ENCODE measurements around the gene CPM. TPM values are rescaled to one million over a fixed set of nuclear protein-coding genes. Genes with fewer than 3 reads are reported as not detected.
"Not testable (repeated sequence)": the region's sequence is repeated elsewhere in the genome, so short reads cannot be mapped to it uniquely, and the experiment has no call there.

The CPM gene
- total RNA-seq, 1 donor from 2014 or later: 1.0 TPM

- Mint-ChIP-seq H3K27ac (ENCODE audit: unreplicated experiment) (no peak overlapping the region), H3K9me3 (ENCODE audit: unreplicated experiment) (no peaks in the 10 kb centered on the region), H3K4me1 (ENCODE audit: unreplicated experiment) (no peaks in the 10 kb centered on the region), H3K36me3 (ENCODE audit: unreplicated experiment) (peaks cover 26% of the 10 kb centered on the region), H3K4me3 (ENCODE audit: unreplicated experiment) (no peak overlapping the region), H3K27me3 (ENCODE audit: unreplicated experiment) (no peaks in the 10 kb centered on the region)
- TF ChIP-seq, protein P1, sequence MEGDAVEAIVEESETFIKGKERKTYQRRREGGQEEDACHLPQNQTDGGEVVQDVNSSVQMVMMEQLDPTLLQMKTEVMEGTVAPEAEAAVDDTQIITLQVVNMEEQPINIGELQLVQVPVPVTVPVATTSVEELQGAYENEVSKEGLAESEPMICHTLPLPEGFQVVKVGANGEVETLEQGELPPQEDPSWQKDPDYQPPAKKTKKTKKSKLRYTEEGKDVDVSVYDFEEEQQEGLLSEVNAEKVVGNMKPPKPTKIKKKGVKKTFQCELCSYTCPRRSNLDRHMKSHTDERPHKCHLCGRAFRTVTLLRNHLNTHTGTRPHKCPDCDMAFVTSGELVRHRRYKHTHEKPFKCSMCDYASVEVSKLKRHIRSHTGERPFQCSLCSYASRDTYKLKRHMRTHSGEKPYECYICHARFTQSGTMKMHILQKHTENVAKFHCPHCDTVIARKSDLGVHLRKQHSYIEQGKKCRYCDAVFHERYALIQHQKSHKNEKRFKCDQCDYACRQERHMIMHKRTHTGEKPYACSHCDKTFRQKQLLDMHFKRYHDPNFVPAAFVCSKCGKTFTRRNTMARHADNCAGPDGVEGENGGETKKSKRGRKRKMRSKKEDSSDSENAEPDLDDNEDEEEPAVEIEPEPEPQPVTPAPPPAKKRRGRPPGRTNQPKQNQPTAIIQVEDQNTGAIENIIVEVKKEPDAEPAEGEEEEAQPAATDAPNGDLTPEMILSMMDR (IDR thresholded peaks at IDR 0.05): no peak
- no peak for DNase-seq (ENCODE audit: extremely low spot score, unreplicated experiment)
These were observed 87.9 kb downstream of the CPM start for GRCh38 chr12:68844788-68845695.

DNA sequence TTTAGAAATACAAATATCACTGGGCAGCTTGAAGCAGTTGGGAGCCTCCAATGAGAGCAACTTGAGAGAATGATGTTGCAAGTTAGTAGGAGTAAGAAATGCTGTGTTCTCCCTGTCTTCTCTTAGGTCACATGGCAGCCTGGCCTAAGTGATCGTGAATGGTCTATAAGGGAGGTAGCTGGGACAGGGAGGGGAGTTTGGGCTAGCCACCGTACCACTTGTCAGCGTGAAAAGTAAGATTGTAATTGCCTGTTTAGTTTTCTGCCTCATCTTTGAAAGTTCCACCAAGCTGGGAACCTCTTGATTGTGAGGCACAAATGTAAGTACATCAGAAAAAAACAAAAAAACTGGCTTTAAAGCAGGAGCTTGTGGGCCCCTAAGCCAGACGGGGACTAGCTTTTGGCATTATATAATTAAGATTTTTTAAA is 88.6 kb downstream of the CPM start:
- no peaks in the 10 kb centered on the region for H3K27me3 Mint-ChIP-seq (ENCODE audit: unreplicated experiment)
- no peaks in the 10 kb centered on the region for H3K4me1 Mint-ChIP-seq (ENCODE audit: unreplicated experiment)
- DNase-seq (ENCODE audit: extremely low spot score, unreplicated experiment): no peak
- TF ChIP-seq, protein P1 (IDR thresholded peaks at IDR 0.05): no peak
- H3K4me3 Mint-ChIP-seq (ENCODE audit: unreplicated experiment): no peak overlapping the region
- H3K36me3 Mint-ChIP-seq (ENCODE audit: unreplicated experiment): peaks cover 33% of the 10 kb centered on the region
- H3K9me3 Mint-ChIP-seq (ENCODE audit: unreplicated experiment): no peaks in the 10 kb centered on the region
- no peak overlapping the region for H3K27ac Mint-ChIP-seq (ENCODE audit: unreplicated experiment)

DNA sequence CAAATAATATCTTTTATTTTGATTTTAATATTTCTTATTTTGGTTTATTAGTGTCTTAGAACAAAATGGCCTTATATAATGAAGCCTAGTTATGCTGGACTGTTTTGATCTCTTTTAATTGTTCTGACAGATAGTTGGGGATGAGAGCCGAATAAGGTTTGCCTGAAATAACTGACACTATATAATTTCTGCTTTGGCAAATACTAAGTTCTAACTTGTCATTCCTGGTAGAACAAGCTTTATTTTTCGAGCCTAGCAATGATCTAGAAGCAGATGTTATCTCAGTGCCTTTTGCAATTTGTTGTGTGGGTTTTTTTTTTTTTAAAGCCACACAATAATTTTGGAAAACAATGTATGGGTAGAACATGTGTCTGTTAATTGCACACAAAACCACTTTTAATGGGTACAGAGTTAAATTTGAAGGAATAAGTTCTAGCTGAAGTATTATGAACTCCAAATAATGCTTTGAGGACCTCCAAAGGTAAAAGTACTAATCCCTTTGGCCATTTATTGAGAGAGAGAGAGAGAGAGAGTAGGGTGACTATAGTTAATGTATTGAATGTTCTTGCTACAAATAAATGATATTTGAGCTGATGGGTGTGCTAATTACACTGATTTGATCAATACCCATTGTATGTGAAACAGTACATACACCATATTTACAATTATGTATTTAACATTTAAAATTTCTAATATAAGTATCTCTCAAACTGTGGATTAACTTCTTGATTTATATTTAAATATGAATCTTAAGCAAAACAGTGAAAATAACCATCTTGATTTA is 90.0 kb downstream of the CPM start:
- Mint-ChIP-seq H3K27me3 (ENCODE audit: unreplicated experiment) (no peaks in the 10 kb centered on the region), H3K4me3 (ENCODE audit: unreplicated experiment) (no peak overlapping the region), H3K9me3 (ENCODE audit: unreplicated experiment) (no peaks in the 10 kb centered on the region), H3K4me1 (ENCODE audit: unreplicated experiment) (no peaks in the 10 kb centered on the region), H3K27ac (ENCODE audit: unreplicated experiment) (no peak overlapping the region), H3K36me3 (ENCODE audit: unreplicated experiment) (peaks cover 43% of the 10 kb centered on the region)
- TF ChIP-seq, protein P1 (IDR thresholded peaks at IDR 0.05): no peak
- DNase-seq (ENCODE audit: extremely low spot score, unreplicated experiment): no peak

- Mint-ChIP-seq H3K4me1 (ENCODE audit: unreplicated experiment) (no peaks in the 10 kb centered on the region), H3K27me3 (ENCODE audit: unreplicated experiment) (no peaks in the 10 kb centered on the region), H3K9me3 (ENCODE audit: unreplicated experiment) (no peaks in the 10 kb centered on the region), H3K27ac (ENCODE audit: unreplicated experiment) (no peak overlapping the region), H3K36me3 (ENCODE audit: unreplicated experiment) (peaks cover 45% of the 10 kb centered on the region), H3K4me3 (ENCODE audit: unreplicated experiment) (no peak overlapping the region)
- TF ChIP-seq, protein P1 (IDR thresholded peaks at IDR 0.05): no peak
- no peak for DNase-seq (ENCODE audit: extremely low spot score, unreplicated experiment)
These were observed 90.8 kb downstream of the CPM start for GRCh38 chr12:68842123-68842522.

DNA sequence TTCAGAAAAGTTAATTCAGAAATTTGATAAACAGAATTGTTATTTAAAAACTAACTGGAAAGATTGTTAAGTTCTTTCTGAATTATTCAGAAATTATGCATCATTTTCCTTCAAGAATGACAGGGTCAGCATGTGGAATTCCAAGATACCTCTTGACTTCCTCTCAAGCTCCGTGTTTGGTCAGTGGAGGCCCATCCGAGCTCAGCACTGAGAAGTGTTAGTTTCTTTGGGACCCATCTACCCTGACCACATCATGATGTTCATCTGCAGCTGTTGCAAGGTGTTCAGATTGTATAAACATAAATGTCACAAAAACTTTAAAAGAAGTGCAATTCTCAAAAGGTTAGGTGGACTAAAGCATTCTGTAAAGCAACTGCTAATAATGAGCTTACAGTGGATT is 91.3 kb downstream of the CPM start:
- Mint-ChIP-seq H3K4me3 (ENCODE audit: unreplicated experiment) (no peak overlapping the region), H3K9me3 (ENCODE audit: unreplicated experiment) (no peaks in the 10 kb centered on the region), H3K36me3 (ENCODE audit: unreplicated experiment) (peaks cover 49% of the 10 kb centered on the region), H3K27ac (ENCODE audit: unreplicated experiment) (no peak overlapping the region), H3K27me3 (ENCODE audit: unreplicated experiment) (no peaks in the 10 kb centered on the region), H3K4me1 (ENCODE audit: unreplicated experiment) (no peaks in the 10 kb centered on the region)
- DNase-seq (ENCODE audit: extremely low spot score, unreplicated experiment): no peak
- TF ChIP-seq, protein P1 (IDR thresholded peaks at IDR 0.05): no peak

- not testable (repeated sequence) for H3K9me3 Mint-ChIP-seq (ENCODE audit: unreplicated experiment); H3K27ac Mint-ChIP-seq (ENCODE audit: unreplicated experiment); DNase-seq (ENCODE audit: extremely low spot score, unreplicated experiment); H3K4me1 Mint-ChIP-seq (ENCODE audit: unreplicated experiment); H3K4me3 Mint-ChIP-seq (ENCODE audit: unreplicated experiment); H3K27me3 Mint-ChIP-seq (ENCODE audit: unreplicated experiment)
- peaks cover 53% of the 10 kb centered on the region for H3K36me3 Mint-ChIP-seq (ENCODE audit: unreplicated experiment)
These were observed 91.8 kb downstream of the CPM start for GRCh38 chr12:68841175-68841574.

Measured in osteocyte (in vitro differentiated cells).